ENCODE results near the gene HMCN1.
"Not testable (repeated sequence)": the region's sequence is repeated elsewhere in the genome, so short reads cannot be mapped to it uniquely, and the experiment has no call there.

Gene HMCN1

DNA sequence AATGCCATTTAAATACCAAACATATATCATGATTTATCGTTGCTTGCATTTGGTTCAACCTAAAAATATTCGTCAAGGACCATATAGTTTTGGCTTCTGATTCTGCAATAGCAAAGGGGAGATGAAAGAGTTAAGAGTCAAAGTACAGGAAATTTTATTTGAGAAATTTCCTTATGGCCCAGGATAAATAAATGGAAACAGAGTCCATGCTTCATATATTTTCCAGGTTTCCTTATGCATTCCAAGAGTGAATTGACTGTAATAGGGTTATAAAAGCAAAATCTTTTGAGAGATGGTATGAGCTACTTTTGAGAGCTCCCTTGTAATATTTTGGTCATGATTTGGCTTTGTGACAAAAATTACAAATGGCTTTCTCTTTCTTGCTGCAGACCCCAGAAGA, 140.1 kb downstream of the HMCN1 start:
- no peak overlapping the region for H3K4me3 ChIP-seq (ENCODE audit: low read length)
- DNase-seq (ENCODE audit: low read depth, low spot score) = no peak

DNA sequence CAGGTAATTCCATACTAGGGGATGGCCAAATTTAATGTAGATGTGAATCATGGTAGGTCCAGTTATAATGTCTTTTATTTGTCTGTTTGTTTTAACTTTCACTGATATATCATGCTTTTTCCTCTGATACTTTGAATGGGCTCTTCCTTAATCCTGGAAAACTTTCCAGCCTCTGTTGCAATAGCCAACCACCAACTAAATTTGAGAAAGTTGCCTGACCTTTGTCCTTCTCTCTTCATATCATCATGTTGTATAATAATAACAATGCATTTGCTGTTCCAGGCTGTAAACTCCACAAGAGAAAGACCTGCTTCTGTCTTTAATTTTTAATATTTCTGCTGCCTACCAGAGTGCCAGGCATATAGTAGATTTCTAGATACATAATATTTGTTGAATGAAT, 146.1 kb downstream of the HMCN1 start:
- H3K4me3 ChIP-seq (ENCODE audit: low read length) = no peak overlapping the region
- DNase-seq (ENCODE audit: low read depth, low spot score) = no peak

DNA sequence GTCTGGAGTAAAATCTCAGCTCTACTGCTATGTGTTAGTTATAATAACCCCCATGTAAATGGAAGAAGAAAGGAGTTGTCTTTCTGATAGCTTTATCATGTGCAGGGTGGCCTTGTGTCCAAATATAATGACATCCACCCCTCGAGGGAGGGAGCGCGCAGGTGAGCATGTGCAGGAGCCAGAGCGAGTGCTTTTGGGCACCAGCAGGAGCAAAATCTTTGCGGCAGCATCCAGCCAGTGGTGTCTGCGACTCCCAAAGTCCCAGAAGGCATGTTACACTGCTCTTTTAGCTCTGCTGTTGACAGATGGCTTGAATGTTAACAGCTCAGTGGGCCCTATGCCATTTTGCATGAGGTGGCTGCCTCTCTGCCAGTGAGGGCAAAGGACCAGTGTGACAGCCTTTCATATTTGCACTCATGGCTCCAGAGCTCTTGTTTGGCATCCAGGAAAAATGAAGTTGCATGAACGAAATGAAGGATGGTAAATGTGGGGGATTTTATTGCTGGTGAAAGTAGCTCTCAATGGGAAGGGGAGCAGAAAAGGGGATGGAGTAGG, 146.7 kb downstream of the HMCN1 start:
- DNase-seq (ENCODE audit: low read depth, low spot score) = no peak

DNA sequence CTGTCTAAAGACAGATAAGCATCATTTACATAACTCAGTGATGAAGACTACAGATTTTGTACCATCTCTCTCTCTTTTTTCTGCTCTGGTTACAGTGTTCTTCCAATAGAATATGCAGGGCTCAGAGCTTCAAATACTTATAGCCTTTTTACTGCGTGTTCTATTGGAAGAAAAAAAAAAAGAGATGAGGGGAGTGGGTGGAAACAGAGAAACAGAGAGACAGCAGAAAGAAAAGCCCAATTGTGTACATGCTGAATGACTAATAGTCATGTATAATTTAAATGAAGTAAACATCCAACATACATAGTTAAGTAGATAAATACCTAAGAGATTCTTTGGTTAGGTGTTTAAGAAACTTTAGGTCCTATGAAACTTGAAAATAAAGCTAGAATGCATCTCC, 151.9 kb downstream of the HMCN1 start:
- no peak for DNase-seq (ENCODE audit: low read depth, low spot score)
- no peak overlapping the region for H3K4me3 ChIP-seq (ENCODE audit: low read length)

More for the DNA sequence above, 146.7 kb downstream of the HMCN1 start:
- no peak overlapping the region for H3K4me3 ChIP-seq (ENCODE audit: low read length)

DNA sequence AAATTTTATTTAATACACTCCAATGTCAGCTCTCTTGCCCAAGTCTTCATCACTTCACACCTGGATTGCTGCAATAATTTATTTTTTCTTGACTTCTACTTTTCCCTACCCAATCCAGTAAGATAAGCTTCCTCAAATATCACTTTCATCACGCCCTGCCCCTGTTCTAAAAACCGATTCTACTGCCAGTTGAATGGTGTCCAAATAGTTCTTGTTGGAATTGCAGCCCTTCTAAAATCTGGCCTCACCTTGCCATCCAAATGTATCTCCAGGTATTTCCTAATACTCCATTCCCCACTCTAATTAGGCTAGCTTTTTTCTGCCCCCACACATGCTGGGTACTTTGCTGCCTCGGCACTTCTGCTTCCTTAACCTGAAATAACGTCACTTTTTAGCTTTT, 152.5 kb downstream of the HMCN1 start:
- DNase-seq (ENCODE audit: low read depth, low spot score) = no peak

DNA sequence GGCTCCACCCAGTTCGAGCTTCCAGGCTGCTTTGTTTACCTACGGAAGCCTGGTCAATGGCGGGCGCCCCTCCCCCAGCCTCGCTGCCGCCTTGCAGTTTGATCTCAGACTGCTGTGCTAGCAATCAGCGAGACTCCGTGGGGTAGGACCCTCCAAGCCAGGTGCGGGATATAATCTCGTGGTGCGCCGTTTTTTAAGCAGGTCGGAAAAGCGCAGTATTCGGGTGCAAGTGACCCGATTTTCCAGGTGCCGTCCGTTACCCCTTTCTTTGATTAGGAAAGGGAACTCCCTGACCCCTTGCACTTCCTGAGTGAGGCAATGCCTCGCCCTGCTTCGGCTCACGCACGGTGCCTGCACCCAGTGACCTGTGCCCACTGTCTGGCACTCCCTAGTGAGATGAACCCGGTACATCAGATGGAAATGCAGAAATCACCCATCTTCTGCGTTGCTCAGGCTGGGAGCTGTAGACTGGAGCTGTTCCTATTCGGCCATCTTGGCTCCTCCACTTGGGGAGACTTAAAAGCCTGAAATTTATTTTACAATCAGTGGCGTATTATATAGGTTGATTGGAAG, 158.7 kb downstream of the HMCN1 start:
- H3K4me3 ChIP-seq (ENCODE audit: low read length); DNase-seq (ENCODE audit: low read depth, low spot score): not testable (repeated sequence)

More for the DNA sequence above, 152.5 kb downstream of the HMCN1 start:
- H3K4me3 ChIP-seq (ENCODE audit: low read length) = no peak overlapping the region

DNA sequence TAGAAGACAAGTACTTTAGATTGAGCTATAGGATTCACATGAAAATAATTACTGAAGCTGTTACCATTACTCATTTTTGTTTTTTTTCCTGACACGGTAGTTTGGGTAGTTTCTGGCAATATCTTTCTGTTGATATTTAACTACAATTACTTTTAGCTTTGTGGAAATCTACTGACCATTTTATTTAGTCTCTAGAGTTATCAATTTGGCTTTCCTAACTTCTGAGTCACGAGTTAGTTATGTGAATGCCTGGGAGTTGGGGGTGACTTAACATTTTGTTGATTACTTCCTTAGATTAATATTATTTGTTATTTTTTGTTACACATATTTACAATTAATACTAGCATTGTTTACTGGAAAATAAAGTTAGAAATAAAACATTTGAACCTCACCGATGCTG, 160.6 kb downstream of the HMCN1 start:
- DNase-seq (ENCODE audit: low read depth, low spot score) = no peak
- no peak overlapping the region for H3K4me3 ChIP-seq (ENCODE audit: low read length)

DNA sequence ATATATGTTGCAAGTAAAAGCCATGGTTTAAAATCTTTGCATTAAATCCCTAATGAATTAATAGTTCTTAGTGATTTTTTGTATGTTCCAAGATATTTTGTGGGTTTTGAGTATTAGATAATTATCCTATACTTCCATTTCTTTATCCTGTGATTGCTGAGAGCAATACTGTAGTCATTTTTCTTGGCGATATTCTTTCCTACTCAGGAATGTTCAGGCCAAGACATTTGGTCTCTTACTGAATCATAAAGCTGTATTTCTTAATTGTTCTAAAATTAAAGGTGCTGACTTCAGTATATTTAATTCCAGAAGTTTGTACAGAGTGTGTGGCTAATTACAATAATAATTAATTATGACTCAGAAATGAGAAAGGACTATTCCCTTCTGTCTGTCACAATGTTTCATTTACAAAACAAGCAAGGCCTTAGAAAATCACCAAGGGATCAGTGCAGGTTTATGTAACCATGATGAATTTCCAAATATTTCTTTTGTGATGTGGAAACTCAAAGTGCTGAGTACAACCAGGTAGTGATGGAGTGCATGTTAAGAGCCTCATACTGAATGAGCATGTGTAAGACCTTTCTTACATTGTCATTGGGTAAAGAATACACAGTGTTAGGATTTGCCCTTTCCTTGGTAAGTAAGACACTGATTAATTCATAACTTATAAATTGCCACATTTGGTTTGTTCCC, 161.2 kb downstream of the HMCN1 start:
- H3K4me3 ChIP-seq (ENCODE audit: low read length) = no peak overlapping the region
- DNase-seq (ENCODE audit: low read depth, low spot score) = no peak

DNA sequence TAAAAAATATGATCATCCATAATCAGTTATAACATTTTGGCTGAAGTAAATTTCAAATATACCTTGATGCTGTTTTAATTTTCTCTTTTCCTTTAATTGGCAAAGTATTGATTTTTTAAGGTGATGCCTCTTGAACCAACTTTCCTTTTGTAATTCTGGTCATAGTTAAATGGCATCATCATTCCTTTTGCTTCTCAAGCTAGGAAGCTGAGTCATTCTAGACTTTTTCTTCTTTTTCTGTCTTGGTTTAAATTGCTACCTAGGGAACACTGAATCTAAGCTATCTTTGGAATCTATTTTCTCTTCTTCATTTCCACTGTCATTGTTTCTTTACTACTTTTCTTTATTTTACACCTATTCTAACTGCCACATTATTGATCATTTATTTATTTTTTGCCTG, 162.7 kb downstream of the HMCN1 start:
- no peak overlapping the region for H3K4me3 ChIP-seq (ENCODE audit: low read length)
- no peak for DNase-seq (ENCODE audit: low read depth, low spot score)

DNA sequence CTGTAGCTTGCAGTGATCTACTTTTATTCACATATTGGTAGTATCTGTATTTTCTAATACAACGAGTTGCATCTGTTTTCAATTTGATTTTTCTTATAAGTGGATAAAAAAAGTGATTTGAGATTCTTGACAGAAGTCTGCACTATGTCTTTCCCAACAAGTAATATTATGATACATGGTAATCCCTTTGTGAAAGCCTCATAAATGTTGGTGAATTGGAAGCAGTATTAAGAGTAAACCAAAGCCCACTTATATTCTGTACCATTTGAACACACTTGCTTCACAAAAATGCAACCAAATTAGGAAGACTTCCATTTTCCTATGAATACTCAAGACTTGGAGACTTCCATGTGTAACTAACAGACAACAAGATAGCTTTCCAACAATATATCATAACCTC, 172.0 kb downstream of the HMCN1 start:
- H3K4me3 ChIP-seq (ENCODE audit: low read length) = no peak overlapping the region
- DNase-seq (ENCODE audit: low read depth, low spot score) = no peak

DNA sequence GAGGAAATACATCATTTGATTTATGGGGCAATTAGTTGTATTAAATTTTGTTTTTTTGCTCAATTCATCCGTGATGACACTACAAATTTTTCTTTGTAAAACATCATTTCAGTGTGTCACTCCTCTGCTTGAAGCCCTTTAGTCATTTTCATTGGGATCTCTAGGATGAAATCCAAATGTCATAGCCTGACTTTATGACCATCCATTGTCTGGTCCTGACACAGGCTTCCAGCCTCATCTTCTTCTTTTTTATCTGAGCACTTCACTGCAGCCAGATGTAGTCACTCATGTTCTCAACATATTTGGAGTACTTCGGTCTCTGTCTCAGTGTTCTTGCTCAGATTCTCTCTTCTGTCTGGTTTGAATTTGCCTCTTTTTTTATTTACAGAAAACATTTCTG, 173.1 kb downstream of the HMCN1 start:
- DNase-seq (ENCODE audit: low read depth, low spot score) = no peak
- no peak overlapping the region for H3K4me3 ChIP-seq (ENCODE audit: low read length)

DNA sequence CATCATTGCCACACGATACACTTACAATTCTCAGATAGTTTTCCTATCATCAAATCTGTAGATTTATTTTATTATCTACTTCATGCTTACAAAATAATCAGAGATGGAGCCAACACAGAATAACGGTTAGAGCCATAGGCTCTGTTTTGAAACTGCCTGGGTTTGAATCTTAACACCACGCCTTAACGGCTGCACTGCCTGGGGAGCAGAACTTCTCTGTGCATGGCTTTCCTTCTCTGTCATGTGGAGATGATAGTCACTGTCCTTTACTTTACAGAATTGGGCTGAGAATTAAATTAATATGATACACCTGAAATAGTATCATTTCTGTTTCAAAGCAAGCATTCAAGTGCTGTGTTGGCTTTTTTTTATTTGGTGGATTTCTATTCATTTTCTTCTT, 177.8 kb downstream of the HMCN1 start:
- H3K4me3 ChIP-seq (ENCODE audit: low read length) = no peak overlapping the region
- no peak for DNase-seq (ENCODE audit: low read depth, low spot score)

DNA sequence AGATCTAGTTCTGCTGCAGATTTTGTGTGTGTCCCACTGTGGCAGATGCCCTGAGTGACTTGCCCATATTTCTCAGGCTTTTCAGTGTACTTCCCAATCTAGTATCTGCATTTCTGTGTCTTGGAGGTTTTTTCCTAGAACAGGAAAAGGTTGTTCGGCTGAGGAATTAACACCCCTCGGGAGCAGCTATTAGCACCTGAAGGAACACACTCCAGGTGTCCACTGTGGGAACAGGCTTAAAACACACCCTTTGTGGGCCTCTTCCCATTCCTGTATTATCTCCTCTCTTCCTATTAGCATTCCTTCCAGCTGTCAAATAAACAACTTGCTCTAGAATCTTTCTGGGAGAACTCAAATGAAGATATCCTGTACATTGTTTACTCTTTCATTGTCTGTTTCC, 178.3 kb downstream of the HMCN1 start:
- DNase-seq (ENCODE audit: low read depth, low spot score) = no peak
- no peak overlapping the region for H3K4me3 ChIP-seq (ENCODE audit: low read length)

DNA sequence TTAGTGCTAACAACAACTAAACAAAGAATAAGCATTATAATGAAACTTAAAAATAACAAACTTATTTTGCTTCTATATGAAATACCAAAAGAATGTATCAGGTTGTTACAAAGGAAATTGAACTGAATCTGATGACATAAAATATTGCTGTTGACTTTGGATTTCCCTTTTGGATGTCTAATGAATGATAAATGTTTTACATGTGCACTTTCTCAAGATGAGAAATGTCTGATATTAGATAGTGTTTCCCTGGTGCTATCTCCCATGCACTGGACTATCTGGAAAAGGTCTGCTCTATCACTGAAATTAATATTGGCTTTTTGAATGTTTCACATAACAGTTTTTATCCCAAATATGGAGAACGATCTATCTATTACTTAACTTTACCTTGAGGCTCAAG, 179.9 kb downstream of the HMCN1 start:
- DNase-seq (ENCODE audit: low read depth, low spot score) = no peak
- H3K4me3 ChIP-seq (ENCODE audit: low read length) = no peak overlapping the region

DNA sequence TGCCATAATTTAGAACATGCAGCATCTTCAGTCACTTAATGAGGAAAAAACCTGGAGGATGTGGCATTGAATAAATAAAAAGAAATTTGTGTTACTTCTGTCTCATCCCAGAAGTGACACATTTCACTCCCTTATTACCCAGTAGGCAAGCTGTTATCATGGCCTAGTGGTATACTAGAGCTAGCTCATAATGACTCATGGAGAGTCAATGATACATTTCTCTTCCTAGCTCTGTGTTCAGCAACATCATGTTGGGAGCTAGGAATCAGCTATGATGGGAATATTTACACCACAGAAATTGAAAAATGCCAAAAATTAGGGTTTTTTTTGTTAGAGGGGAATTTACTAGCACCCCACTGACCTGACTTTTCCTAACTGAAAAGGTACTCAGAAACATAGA, 182.7 kb downstream of the HMCN1 start:
- no peak for DNase-seq (ENCODE audit: low read depth, low spot score)
- H3K4me3 ChIP-seq (ENCODE audit: low read length) = no peak overlapping the region

DNA sequence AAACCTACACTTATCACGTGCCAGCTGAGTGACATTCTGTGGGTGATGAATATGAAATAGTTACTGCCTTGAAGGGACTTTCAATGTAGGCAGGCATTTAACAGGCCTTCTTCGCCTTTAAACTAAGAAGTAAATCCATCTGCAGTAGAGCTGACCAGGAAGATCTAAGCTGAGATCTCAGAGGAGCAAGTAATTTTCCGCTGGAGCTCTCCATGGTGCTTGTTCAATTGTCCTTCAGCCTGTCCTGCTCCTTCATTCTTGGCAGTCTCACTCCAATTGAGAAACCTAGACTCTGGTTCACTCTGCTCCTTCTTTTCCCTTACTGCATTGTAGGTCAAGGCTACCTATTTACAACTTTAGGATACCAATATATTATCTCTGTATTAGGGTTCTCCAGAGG, 183.5 kb downstream of the HMCN1 start:
- no peak for DNase-seq (ENCODE audit: low read depth, low spot score)
- no peak overlapping the region for H3K4me3 ChIP-seq (ENCODE audit: low read length)

DNA sequence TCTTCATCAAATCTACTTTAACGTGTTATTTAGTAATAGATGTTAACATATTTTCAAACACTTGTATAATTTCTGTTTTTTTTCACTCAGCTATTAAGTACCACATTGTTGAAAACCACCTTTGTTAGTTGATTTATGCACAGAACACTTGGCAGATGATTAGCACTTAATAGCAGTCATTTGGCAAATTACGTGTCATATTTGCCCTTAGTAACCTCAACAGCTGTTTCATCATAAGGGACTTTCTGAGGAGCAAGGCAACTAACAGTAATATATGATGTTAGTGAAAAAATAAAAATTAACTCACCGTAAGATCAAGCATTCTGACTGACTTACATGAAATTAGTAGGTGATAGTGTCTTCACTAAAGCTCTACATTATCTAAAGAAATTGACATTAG, 186.4 kb downstream of the HMCN1 start:
- no peak overlapping the region for H3K4me3 ChIP-seq (ENCODE audit: low read length)
- no peak for DNase-seq (ENCODE audit: low read depth, low spot score)

DNA sequence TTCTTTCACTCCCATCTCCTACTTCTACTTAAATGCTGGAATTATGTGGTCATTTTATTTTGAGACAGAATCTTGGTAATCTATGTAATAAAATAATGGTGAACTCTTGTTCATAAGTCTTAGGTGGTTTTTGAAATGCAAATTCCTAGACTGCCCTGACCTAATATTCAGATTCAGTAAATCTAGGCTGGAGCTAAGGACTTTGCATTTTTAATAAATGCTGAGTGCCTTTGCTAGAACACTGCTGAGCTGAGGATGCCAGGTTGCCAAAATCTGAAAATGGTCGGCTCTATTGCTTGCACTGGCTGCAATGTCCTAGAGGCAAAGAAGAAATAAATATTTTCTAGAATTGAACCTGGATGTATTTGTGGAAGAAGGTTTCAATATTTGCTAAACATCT, 187.4 kb downstream of the HMCN1 start:
- no peak for DNase-seq (ENCODE audit: low read depth, low spot score)

DNA sequence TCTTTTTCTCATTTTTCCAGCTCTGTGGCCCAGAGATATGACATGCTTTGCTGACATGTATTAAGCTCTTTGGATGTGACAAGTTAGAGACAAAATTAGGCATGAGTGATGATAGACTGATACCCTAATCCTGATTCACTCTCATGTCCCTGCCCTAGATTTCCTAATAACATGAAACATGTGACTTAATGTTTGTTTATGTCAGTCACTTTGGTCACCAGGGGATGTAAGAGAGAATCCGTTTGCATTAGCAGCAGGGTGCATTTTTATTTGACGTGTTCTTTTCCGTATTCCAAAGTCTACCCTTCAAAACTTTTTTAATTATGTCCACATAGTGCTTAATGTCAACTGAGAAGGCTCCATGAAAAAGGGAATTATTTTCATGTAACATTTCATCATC, 192.4 kb downstream of the HMCN1 start:
- DNase-seq (ENCODE audit: low read depth, low spot score) = no peak
- H3K4me3 ChIP-seq (ENCODE audit: low read length) = no peak overlapping the region

More for the DNA sequence above, 187.4 kb downstream of the HMCN1 start:
- no peak overlapping the region for H3K4me3 ChIP-seq (ENCODE audit: low read length)

DNA sequence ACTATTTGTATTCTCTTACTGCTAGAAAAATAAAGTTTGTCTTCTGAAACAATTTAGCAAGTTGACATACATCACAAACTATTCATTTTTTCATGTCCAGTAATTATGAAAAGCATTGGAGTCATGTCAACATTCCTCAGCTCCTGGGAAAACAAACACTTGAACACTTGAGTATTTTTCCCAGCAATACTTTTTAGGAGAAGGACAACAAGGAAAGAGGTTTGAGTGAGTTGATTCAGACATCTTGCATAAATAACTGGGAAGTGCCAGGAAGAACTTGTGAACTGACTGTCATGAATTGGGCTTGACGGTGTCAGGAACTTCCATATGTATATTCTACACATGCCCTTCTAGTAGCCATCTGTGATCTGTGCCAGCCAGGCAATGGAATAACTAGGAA, 195.6 kb downstream of the HMCN1 start:
- no peak for DNase-seq (ENCODE audit: low read depth, low spot score)
- no peak overlapping the region for H3K4me3 ChIP-seq (ENCODE audit: low read length)

DNA sequence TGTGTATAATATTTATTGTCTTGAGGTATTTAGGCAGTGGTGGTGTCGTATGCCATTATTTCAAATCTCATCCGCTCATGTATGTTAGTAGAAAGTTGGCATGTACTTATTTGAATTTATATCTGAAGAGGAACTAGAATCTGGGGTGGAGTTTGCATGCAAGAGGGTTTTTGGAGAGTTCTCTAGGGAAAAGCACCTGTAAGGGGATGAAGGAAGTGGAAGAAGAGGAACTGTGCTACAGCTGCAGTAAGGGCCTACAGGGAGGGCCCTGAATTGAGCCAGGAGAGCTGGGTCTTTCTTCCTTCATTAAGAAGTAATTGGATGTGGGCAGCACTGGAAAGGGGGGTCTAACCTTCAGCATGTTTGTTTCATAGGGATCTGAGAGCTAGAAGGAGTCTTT, 197.2 kb downstream of the HMCN1 start:
- no peak overlapping the region for H3K4me3 ChIP-seq (ENCODE audit: low read length)
- no peak for DNase-seq (ENCODE audit: low read depth, low spot score)
